ENCODE results near the gene MORC2. TPM values are rescaled to one million over a fixed set of nuclear protein-coding genes. Genes with fewer than 3 reads are reported as not detected.

The MORC2 gene
- total RNA-seq, result 10 to 100 TPM; 27.9 to 32.6 TPM

- ATAC-seq (ENCODE audit: low read depth) (peak; percentile 49), DNase-seq (no peak)
- Mint-ChIP-seq H3K36me3 (peaks cover 68% of the 10 kb centered on the region), H3K27ac (peak within 1 kb of the TSS; percentile 99), H3K4me1 (peaks cover 40% of the 10 kb centered on the region), H3K4me3 (peak within 1 kb of the TSS; percentile 97), H3K9me3 (peaks cover 22% of the 10 kb centered on the region), H3K27me3 (no peaks in the 10 kb centered on the region)
- POLR2A ChIA-PET, result interaction anchor here (0.7 to 4.6 kb wide), 20 partner anchors 9 to 379 kb away, joined by 3 to 62 read pairs (median 5); partner anchors contain the start of genes LIMK2, PATZ1, PIK3IP1 and RNF185
Measured at GRCh38 chr22:30968015-30968923, at the start of gene MORC2. Gene MORC2, minus strand, starts transcription at chr22:30968774. Its CDS starts 885 bp downstream, at chr22:30967889.

GRCh38 chr22:31005535-31005934, 37.0 kb upstream of the MORC2 start:
- no peak for DNase-seq
- H3K9me3 Mint-ChIP-seq, result peaks cover 10% of the 10 kb centered on the region
- no peak overlapping the region for H3K4me3 Mint-ChIP-seq
- H3K27me3 Mint-ChIP-seq, result peaks cover 2% of the 10 kb centered on the region
- no peak for ATAC-seq (ENCODE audit: low read depth)
- H3K36me3 Mint-ChIP-seq, result no peaks in the 10 kb centered on the region
- H3K4me1 Mint-ChIP-seq, result no peaks in the 10 kb centered on the region
- H3K27ac Mint-ChIP-seq, result no peak overlapping the region
- POLR2A ChIA-PET, result no interaction called here

GRCh38 chr22:31001124-31001770, 32.7 kb upstream of the MORC2 start:
- peaks cover 4% of the 10 kb centered on the region for H3K9me3 Mint-ChIP-seq
- DNase-seq (no peak), ATAC-seq (ENCODE audit: low read depth) (no peak)
- no peaks in the 10 kb centered on the region for H3K36me3 Mint-ChIP-seq
- peaks cover 2% of the 10 kb centered on the region for H3K27me3 Mint-ChIP-seq
- H3K4me1 Mint-ChIP-seq, result peaks cover 2% of the 10 kb centered on the region
- no peak overlapping the region for H3K4me3 Mint-ChIP-seq
- H3K27ac Mint-ChIP-seq, result no peak overlapping the region
- POLR2A ChIA-PET, result no interaction called here

DNA sequence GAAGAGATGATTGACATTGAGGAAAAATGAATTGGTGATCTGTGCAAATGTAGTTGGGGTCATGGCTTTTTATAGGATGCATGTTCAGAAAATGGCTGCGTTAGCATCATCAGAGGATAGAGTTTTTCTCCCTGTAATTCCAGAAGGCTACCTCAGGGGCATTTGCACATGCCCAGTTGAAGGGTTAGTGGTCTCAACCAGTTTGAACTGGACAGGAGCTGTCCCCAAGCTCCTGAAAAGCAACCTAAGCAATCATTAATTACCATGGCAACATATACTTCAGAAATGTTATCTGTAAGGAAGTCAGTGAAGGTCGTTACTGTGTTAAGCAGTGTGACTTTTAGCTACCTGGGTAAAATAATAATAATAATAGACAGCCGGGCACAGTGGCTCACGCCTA, 29.8 kb upstream of the MORC2 start:
- H3K27ac Mint-ChIP-seq, result no peak overlapping the region
- ATAC-seq (ENCODE audit: low read depth), result no peak
- peaks cover 2% of the 10 kb centered on the region for H3K4me1 Mint-ChIP-seq
- no peak for DNase-seq
- H3K27me3 Mint-ChIP-seq, result peaks cover 2% of the 10 kb centered on the region
- no peak overlapping the region for H3K4me3 Mint-ChIP-seq
- POLR2A ChIA-PET, result no interaction called here
- H3K9me3 Mint-ChIP-seq, result peaks cover 1% of the 10 kb centered on the region
- H3K36me3 Mint-ChIP-seq, result no peaks in the 10 kb centered on the region

DNA sequence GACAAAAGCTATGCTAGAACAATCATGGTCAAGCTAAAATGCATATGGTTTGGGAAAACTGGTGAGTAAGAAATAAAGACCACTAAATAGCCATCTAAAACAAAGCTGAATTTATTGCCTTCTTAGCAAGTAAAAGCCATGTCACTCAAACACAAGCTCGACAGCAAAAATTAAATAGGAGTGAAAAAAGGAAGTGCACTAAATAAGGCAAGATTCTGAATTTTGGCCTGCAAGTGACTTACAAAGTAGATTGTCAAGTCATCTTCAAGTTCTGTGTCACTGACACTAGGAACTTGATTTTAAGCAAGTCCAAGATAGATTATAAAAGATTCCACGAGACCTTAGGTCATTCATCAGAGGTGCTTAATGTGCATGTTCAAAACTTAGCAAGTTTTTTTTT, 27.9 kb upstream of the MORC2 start:
- Mint-ChIP-seq H3K9me3 (peaks cover 5% of the 10 kb centered on the region), H3K27me3 (no peaks in the 10 kb centered on the region), H3K27ac (no peak overlapping the region), H3K36me3 (no peaks in the 10 kb centered on the region), H3K4me1 (peaks cover 2% of the 10 kb centered on the region), H3K4me3 (no peak overlapping the region)
- ATAC-seq (ENCODE audit: low read depth) (no peak), DNase-seq (no peak)
- POLR2A ChIA-PET, result no interaction called here

- DNase-seq (no peak), ATAC-seq (ENCODE audit: low read depth) (no peak)
- POLR2A ChIA-PET, result no interaction called here
- Mint-ChIP-seq H3K36me3 (no peaks in the 10 kb centered on the region), H3K4me3 (no peak overlapping the region), H3K27ac (no peak overlapping the region), H3K27me3 (peaks cover 3% of the 10 kb centered on the region), H3K4me1 (peaks cover 2% of the 10 kb centered on the region), H3K9me3 (peaks cover 5% of the 10 kb centered on the region)
Measured at GRCh38 chr22:30994960-30995359, 26.4 kb upstream of the MORC2 start.

- H3K4me1 Mint-ChIP-seq, result no peaks in the 10 kb centered on the region
- no peak for DNase-seq
- peaks cover 4% of the 10 kb centered on the region for H3K27me3 Mint-ChIP-seq
- H3K36me3 Mint-ChIP-seq, result no peaks in the 10 kb centered on the region
- peaks cover 8% of the 10 kb centered on the region for H3K9me3 Mint-ChIP-seq
- ATAC-seq (ENCODE audit: low read depth), result no peak
- no peak overlapping the region for H3K4me3 Mint-ChIP-seq
- POLR2A ChIA-PET, result interaction anchor here (0.6 kb wide), 2 partner anchors 23 to 28 kb away, joined by 3 read pairs; partner anchors contain the start of gene TUG1
- H3K27ac Mint-ChIP-seq, result no peak overlapping the region
Measured at GRCh38 chr22:30992565-30992964, 24.0 kb upstream of the MORC2 start.

DNA sequence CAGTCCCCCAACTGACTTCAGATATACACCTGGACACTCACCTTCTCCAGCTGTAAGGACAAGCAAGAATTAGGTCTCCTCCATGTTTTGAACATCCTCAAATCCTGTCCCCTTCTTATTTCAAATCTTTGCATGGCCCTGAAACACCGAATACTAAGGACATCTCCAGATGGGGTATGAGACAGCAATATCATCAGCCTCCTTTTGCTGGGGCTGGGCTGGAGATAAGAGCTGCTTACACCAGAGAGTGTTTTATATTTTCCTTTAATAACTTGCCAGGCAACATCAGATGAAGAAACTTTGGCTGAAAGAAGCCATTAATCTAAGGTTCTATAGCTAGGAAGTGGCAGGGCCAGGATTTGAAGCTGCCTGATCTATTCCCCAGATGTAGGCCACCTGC, 22.1 kb upstream of the MORC2 start:
- POLR2A ChIA-PET, result no interaction called here
- Mint-ChIP-seq H3K4me1 (no peaks in the 10 kb centered on the region), H3K4me3 (no peak overlapping the region), H3K27ac (no peak overlapping the region), H3K27me3 (peaks cover 4% of the 10 kb centered on the region), H3K9me3 (peaks cover 10% of the 10 kb centered on the region), H3K36me3 (no peaks in the 10 kb centered on the region)
- DNase-seq, result no peak
- no peak for ATAC-seq (ENCODE audit: low read depth)

- DNase-seq, result no peak
- H3K36me3 Mint-ChIP-seq, result no peaks in the 10 kb centered on the region
- H3K4me3 Mint-ChIP-seq, result no peak overlapping the region
- peaks cover 11% of the 10 kb centered on the region for H3K9me3 Mint-ChIP-seq
- no peak for ATAC-seq (ENCODE audit: low read depth)
- POLR2A ChIA-PET, result no interaction called here
- no peaks in the 10 kb centered on the region for H3K4me1 Mint-ChIP-seq
- peaks cover 4% of the 10 kb centered on the region for H3K27me3 Mint-ChIP-seq
- H3K27ac Mint-ChIP-seq, result no peak overlapping the region
Measured at GRCh38 chr22:30989474-30989873, 20.9 kb upstream of the MORC2 start.

DNA sequence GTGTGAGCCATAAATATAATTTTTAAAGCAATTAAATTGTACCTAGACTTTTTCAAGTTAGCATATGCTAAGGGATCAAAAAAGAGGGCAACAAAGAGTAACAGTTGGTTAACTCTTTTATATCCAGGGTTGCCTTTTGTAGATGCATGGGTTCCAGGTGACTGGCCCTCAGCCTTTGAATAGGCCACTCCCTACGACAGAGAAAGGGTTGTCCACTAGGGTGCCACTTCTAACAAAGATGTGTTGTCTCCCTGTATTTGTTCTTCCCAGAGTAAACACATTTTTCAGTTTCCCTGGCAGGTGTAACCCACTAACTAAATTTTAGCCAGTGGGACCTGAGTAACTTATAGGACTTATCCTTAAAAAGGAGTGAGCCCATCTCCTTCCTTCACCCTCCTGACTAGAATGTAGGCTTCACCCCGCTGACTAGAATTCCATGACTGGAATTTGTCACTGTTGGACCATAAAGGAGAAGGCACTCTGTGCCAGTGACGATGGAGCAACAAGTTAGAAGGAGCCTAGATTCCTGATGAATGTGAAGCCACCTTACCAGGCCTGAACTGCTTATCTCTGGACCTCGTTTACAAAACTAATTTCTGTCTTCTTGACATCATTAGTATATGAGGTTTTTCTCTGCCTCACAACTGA, 17.1 kb upstream of the MORC2 start:
- H3K27me3 Mint-ChIP-seq, result peaks cover 6% of the 10 kb centered on the region
- no peak overlapping the region for H3K27ac Mint-ChIP-seq
- no peaks in the 10 kb centered on the region for H3K4me1 Mint-ChIP-seq
- no peaks in the 10 kb centered on the region for H3K36me3 Mint-ChIP-seq
- DNase-seq (no peak), ATAC-seq (ENCODE audit: low read depth) (no peak)
- POLR2A ChIA-PET, result no interaction called here
- peaks cover 9% of the 10 kb centered on the region for H3K9me3 Mint-ChIP-seq
- H3K4me3 Mint-ChIP-seq, result no peak overlapping the region

GRCh38 chr22:30984317-30984716, 15.7 kb upstream of the MORC2 start:
- Mint-ChIP-seq H3K4me1 (peaks cover 6% of the 10 kb centered on the region), H3K9me3 (peaks cover 13% of the 10 kb centered on the region)
- POLR2A ChIA-PET, result no interaction called here

GRCh38 chr22:30982512-30982911, 13.9 kb upstream of the MORC2 start:
- peaks cover 20% of the 10 kb centered on the region for H3K36me3 Mint-ChIP-seq
- peaks cover 14% of the 10 kb centered on the region for H3K4me1 Mint-ChIP-seq
- DNase-seq, result no peak
- H3K4me3 Mint-ChIP-seq, result no peak overlapping the region
- peaks cover 24% of the 10 kb centered on the region for H3K9me3 Mint-ChIP-seq
- H3K27me3 Mint-ChIP-seq, result peaks cover 2% of the 10 kb centered on the region
- POLR2A ChIA-PET, result interaction anchor here (1.0 kb wide), 1 partner anchor 13 kb away, joined by 3 read pairs; the partner anchor contains the start of genes MORC2 and TUG1
- H3K27ac Mint-ChIP-seq, result no peak overlapping the region
- ATAC-seq (ENCODE audit: low read depth), result no peak

More at GRCh38 chr22:30984317-30984716, 15.7 kb upstream of the MORC2 start:
- no peak for DNase-seq
- Mint-ChIP-seq H3K4me3 (no peak overlapping the region), H3K27me3 (peaks cover 4% of the 10 kb centered on the region), H3K36me3 (peaks cover 6% of the 10 kb centered on the region), H3K27ac (no peak overlapping the region)
- no peak for ATAC-seq (ENCODE audit: low read depth)

- ATAC-seq (ENCODE audit: low read depth) (no peak), DNase-seq (no peak)
- Mint-ChIP-seq H3K9me3 (peaks cover 39% of the 10 kb centered on the region), H3K36me3 (peaks cover 45% of the 10 kb centered on the region), H3K27ac (no peak overlapping the region), H3K4me1 (peaks cover 20% of the 10 kb centered on the region), H3K4me3 (no peak overlapping the region), H3K27me3 (peaks cover 2% of the 10 kb centered on the region)
- POLR2A ChIA-PET, result interaction anchor here (4.1 kb wide), 1 partner anchor 11 kb away, joined by 33 read pairs; the partner anchor contains the start of genes MORC2 and TUG1
Measured at GRCh38 chr22:30979932-30980331, 11.4 kb upstream of the MORC2 start.

Data from activated naive CD8-positive, alpha-beta T cell treated with anti-CD3 and anti-CD28 coated beads, Interleukin-2, amount 10 ng/mL, durations not matched to agents 7 days and 5 days (primary cell).